CD4-positive, alpha-beta T cell treated with Interleukin-6 for 4 hours (primary cell): ENCODE measurements around the gene PLS1.
"Not testable (repeated sequence)": the region's sequence is repeated elsewhere in the genome, so short reads cannot be mapped to it uniquely, and the experiment has no call there.

Experiments used
- DNase-seq: peaks from one replicate; pipeline ENCODE4 v3.0.0-alpha.2; 2020; ENCODE audit warnings: mixed read lengths

PLS1 gene

DNA sequence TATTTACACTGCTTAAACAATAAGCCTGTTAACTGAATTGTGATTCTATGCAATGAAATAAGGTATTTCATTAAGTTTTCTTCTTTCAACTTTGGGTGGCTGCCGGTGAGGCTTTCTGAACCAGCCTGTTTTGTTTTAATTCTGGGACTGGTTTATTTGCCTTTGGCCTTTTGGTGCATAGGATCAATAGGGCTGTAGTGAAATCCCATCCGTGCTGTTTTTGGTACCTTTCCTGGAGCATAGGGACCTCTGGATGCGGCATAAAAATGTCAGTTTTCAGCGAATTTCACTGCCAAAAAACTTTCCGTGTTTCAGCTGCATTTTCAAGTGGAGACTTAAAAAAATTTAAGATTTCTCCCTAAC is 514 bp downstream of the PLS1 start:
- DNase-seq, result no peak

GRCh38 chr3:142597906-142598305 is 1.7 kb downstream of the PLS1 start:
- DNase-seq, result no peak

GRCh38 chr3:142601713-142602112 is 5.5 kb downstream of the PLS1 start:
- DNase-seq, result no peak

DNA sequence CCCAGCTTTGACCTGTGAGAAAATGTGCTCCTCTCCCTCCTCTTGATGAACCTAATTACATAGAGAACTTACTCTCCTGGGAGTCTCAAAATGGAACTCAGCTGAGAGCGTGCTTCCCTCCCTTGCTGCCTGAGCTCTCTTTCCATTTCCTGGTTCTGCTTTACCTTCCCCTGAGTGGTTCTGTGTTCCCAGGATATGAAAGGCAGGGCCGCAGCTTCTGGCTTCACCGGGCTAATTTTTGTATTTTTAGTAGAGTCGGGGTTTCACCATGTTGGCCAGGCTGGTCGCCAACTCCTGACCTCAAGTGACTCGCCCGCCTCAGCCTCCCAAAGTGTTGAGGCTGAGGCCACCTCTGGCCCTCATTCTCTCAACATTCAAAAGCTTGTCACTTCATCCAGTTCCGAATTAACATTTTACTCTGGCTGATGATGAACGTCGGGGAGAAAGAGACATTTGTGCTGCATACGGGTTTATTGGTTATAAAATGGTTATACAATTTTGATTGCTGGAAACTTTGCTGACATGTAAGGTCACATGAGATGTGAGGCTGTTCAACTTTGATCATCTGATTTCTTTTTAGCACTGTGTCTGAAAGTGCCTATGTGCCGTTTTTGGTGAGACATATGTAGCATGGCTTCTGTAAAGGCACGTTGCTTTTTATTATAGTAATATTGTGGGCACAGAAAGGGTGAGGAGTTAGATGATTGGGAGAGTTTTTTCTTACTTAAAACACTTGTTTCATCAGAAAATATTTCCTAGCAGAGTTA is 6.6 kb downstream of the PLS1 start:
- DNase-seq, result no peak

- DNase-seq, result not testable (repeated sequence)
These were observed 7.2 kb downstream of the PLS1 start for GRCh38 chr3:142603386-142603705.

- no peak for DNase-seq
These were observed 8.7 kb downstream of the PLS1 start for GRCh38 chr3:142604940-142605339.

GRCh38 chr3:142608631-142609030 is 12.4 kb downstream of the PLS1 start:
- DNase-seq, result no peak

DNA sequence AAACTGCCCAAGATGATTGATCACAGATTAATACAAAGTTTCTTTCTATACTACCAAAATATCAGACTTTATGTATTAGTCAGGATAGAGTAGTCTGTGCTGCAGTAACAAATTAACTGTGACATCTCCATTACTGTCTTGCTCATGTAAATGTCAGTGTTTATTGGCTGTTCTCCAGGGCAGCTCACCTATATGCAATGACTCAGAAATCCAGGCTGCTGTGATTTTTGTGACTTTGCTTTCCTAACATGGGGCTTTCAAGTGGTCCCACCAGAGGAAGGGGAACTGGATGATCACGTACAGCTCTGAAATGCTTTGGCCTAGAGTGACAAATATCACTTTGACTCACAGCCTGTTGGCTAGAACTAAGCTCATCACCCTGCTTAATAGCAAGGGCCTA is 12.9 kb downstream of the PLS1 start:
- no peak for DNase-seq

- DNase-seq, result no peak
These were observed 15.0 kb downstream of the PLS1 start for GRCh38 chr3:142611206-142611605.

DNA sequence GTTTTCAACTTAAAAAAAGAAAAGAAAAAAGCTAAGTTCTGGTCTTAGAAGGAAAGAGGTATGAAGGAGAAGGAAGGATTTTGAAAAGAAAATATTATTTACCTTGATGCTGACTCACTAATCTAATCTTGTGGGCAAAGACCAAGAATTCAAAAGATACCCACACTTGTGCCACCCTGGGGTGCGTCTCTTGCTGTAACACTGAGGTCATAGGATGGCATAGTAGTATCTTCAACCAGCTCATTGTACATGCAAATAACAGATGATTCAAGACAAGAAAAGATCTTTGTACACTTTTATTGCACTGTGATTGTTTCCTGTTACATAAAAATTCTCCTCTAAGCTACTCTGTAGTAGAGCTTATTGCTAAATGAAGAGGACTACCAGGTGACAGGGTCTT is 17.3 kb downstream of the PLS1 start:
- no peak for DNase-seq

GRCh38 chr3:142614059-142614626 is 17.9 kb downstream of the PLS1 start:
- DNase-seq, result no peak

GRCh38 chr3:142615171-142615570 is 19.0 kb downstream of the PLS1 start:
- DNase-seq, result no peak

DNA sequence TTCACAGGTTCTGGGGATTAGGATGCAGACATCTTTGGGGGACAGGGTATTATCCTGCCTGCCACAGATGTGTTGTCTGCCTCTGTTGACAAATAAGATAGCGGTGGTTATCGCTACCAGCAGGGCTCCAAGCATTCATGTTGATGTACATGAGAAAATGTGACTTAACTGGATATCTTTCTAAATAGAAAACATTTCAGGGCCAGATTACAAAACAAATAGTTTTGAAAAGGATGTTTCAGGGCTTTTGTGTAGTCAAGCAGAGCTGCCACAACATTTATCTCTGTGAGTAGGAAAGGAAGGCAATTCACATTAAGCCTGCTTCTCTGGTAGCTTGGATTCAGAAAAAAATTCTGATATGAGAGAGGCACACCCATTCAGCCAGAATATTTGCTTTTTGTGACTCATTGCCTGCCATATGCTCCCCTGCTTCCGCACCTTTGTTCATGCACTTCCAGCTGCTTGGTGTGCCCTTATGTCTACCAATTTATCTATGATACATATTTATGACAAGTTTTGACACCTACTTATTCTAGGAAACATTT is 22.8 kb downstream of the PLS1 start:
- no peak for DNase-seq

DNA sequence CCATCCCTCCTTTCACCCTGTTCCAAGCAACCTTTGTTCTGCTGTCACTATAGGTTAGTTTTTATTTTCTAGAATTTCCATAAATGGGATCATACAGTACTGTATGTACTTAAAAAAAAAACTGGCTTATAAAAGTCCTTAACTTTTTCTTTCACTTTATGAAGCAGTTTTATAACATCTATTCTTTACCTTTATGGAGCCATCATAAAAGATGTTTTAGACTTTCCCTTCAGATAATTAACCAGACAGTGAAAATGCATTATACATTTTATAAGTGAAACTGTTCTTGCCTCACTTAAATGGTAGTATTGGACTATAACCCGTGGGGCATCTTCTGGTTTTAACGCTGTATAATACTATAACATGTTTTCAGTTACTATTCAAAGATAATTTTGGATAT is 26.2 kb downstream of the PLS1 start:
- no peak for DNase-seq

DNA sequence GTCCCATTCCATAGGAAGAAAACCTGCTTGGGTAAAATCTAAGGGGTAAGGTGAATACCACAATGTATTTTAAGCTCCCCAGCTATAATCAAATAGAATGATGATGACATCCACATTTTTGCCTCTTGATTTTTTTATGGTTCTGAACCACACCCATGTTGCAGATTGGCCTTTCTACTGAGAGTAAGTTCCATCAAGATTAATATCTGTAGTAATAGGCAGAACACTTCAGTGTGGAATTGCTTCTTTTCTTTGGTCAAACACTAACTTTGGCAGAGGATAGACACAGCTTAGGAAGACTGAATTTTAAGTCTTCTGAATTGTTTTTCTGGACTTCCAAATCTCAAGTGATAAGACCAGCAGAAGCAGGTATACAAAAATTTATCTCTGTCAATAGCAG is 27.0 kb downstream of the PLS1 start:
- DNase-seq, result no peak

DNA sequence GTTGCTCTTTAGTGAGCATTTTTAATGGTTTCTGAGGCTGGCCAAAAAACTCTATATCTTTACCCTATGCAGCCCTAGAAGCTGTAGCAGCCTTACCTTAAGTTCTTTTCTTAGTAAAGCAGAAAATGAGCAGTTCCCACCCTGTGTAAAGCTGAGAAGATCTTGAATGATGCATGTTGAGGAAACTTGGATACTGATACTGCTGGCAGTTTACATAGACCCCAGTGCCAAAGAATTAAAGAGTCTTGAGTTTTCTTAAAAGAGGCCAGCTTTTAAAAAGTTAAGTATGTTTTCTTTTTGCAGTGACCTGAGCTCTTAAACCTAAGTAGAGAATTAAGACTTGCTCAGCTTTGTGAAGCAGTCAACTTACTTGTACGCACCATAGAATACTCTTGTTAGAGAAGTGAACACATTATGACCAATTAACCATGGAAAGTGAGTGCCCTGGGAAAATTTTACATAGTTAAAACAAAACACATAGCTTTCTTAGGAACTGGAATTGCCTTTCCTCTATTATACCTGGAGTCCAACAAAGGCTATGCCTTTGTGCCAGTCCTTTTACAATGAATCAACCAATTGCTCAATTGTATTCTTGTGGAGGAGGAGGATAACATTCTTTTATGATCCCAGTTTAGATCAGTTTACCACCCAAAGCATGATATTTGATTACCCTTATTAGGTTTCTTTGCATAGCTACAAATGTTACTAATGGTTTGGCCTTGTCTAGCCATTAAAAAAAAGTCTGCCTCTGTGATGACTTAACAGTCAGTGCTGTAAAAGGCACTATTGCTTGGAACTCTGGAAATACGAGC is 28.4 kb downstream of the PLS1 start:
- DNase-seq, result no peak

DNA sequence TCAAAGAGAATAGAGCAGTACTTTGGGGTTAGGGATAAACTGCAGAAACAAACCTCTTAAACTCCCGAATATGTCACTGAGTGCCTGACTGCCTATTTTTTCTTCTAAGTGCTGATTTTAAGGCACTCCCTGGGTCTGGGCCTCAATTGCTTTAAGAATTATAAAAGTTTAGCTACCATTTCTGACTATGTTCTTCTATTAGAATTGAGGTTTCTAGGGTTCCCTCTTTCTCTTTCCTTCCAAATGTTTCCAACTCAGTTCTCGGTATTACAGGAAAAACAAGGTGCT is 28.9 kb downstream of the PLS1 start:
- DNase-seq, result no peak

DNA sequence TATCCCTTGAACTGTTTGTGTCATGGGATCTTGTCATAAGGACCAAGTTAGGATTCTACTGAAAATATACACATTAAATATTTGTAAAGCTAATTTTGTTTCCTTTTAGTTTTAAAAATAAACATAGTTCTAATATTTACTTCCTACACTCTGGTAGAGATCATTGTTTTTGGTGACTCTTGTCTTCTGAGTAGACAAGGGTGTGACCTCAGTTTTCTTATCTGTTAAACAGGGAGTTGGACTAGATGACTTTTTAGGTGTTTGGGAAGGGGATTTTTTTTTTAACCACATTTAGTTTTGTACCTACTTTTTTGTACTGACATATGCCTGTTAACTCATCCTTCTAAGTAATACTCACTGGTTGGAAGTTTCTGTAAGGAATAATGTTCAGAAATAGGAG is 30.8 kb downstream of the PLS1 start:
- no peak for DNase-seq

DNA sequence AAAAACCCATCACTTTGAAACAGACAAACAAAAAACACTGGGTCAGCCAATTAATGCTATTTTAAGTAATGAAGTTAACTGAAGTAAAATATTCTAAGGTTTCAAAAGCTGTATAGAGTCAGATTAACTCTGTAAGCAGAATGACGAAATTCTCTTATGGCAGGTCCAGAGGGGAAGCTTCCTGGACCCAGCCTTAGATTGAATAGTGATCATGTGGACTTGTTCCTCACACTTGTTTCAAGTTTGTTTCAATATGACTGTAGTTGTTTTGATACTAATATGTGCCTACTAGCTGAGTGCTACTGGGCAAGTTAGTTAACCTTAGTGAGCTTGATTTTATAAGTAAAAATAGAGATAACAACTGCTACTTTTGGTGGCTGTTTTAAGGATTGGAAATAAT is 32.6 kb downstream of the PLS1 start:
- DNase-seq, result no peak

- DNase-seq, result no peak
These were observed 36.9 kb downstream of the PLS1 start for GRCh38 chr3:142633073-142633472.

DNA sequence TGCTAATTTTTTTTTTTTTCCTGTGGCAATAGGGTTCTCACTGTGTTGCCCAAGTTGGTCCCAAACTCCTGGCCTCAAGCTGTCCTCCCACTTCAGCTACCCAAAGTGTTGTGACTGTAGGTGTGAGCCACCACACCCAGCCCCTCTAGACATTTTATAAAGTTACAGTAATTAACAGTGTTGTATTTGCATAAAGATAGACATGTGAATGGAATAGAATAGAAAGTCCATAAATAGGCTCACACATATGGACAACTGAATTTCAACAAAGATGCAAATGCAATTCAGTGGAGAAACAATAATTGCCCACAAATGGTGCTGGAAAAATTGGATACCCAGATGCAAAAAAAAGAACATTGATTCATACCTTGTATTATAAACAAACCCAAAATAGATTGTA is 39.9 kb downstream of the PLS1 start:
- DNase-seq, result no peak

GRCh38 chr3:142636664-142637063 is 40.5 kb downstream of the PLS1 start:
- DNase-seq, result no peak

GRCh38 chr3:142638291-142638690 is 42.1 kb downstream of the PLS1 start:
- DNase-seq, result no peak

DNA sequence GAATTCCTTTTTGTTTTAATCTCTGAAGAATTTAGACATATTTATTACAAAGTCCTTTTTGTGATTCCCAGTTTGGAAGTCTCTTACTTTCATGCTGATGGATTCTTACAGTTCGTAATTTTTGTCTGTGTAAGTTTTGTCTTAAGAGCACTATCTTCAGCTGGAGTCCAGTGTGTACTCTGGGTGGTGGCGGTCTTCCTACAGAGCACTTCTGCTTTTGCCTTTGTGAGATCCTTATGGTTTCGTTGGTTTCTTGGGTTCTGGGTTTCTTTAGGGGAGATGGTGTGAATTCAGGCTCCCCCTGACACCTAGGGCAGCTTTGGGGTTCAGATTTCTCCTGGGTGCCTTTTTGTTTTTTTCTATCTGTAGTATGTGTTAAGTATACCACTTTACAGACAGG is 45.3 kb downstream of the PLS1 start:
- DNase-seq, result no peak
